Heart right ventricle (tissue), 16 donors: ENCODE measurements around the gene MCM3AP. TPM values are rescaled to one million over a fixed set of nuclear protein-coding genes. Genes with fewer than 3 reads are reported as not detected.

ENCODE experiments used
- ATAC-seq, 8 donors: fragments of 200-7000 bp; cut with Tn5 transposase; one replicate each; pipeline ENCODE4 v1.9.1; 2020; ENCODE audit warnings: mild to moderate bottlenecking in 8 of 8, moderate library complexity in 8 of 8, moderate number of reproducible peaks in 1 of 8
- DNase-seq, 2 donors: peaks; one replicate each; pipeline ENCODE4 v3.0.0-alpha.2; 2020
- H3K27ac ChIP-seq, 10 donors: fragments of 200-600 bp; sonication (generic) in 2 of 10; one replicate each; pipeline versions ENCODE4 v1.5.0 to v1.8.0; 2020 to 2022; ENCODE audit warnings: mild to moderate bottlenecking in 3 of 10
- H3K27me3 ChIP-seq, 7 donors: fragments of 200-600 bp; one replicate each; pipeline ENCODE4 v1.8.0; 2021 to 2022; ENCODE audit warnings: mild to moderate bottlenecking in 2 of 7
- H3K36me3 ChIP-seq, 9 donors: fragments of 200-600 bp; sonication (generic) in 1 of 9; one replicate each; pipeline versions ENCODE4 v1.5.0 to v1.8.0; 2020 to 2022; ENCODE audit warnings: mild to moderate bottlenecking in 2 of 9
- H3K4me1 ChIP-seq, 9 donors: fragments of 200-600 bp; sonication (generic) in 1 of 9; one replicate each; pipeline versions ENCODE4 v1.5.0 to v1.8.0; 2020 to 2022; ENCODE audit warnings: mild to moderate bottlenecking in 4 of 9
- H3K4me3 ChIP-seq, 10 donors: fragments of 200-600 bp; sonication (generic) in 2 of 10; one replicate each; pipeline versions ENCODE4 v1.5.0 to v1.8.0; 2020 to 2022; ENCODE audit warnings: mild to moderate bottlenecking in 7 of 10, moderate library complexity in 2 of 10
- H3K9me3 ChIP-seq, 11 donors: fragments of 200-600 bp in 10 of 11; sonication (generic) in 2 of 11; one replicate each; pipeline versions ENCODE4 v1.5.0 to v1.8.0; 2013 to 2022; ENCODE audit warnings: mild to moderate bottlenecking in 2 of 11, control low read depth in 1 of 11, moderate library complexity in 1 of 11
- CTCF ChIP-seq, 9 donors: fragments of 200-600 bp; sonication (generic) in 2 of 9; IDR thresholded peaks; one replicate each; pipeline versions ENCODE4 v1.5.0 to v1.8.0; 2021 to 2022; ENCODE audit warnings: antibody characterized with exemption in 9 of 9, mild to moderate bottlenecking in 5 of 9, moderate library complexity in 1 of 9
- WGBS, 2 donors: extraction: QIAGEN DNeasy Blood & Tissue Kit; methylation state at CpG; one replicate each; pipeline ENCODE4 v1.1.7; 2013; ENCODE audit warnings: inconsistent platforms in 1 of 2; 5-methylcytosine and 5-hydroxymethylcytosine counted together
- intact Hi-C, 10 donors: fragments of 100-400 bp; cut with DNase I; formaldehyde crosslinking; loops; one replicate each; pipeline versions ENCODE4 v1.11.1 to v1.14.2; 2022
- polyA plus RNA-seq, 2 donors: library from polyadenylated mRNA; stranded (reverse); fragments of 200-250 nt; gene quantifications; one replicate each; pipeline ENCODE4 v1.2.3, GENCODE V29; 2013
- total RNA-seq, 10 donors: library from RNA; stranded (reverse); fragmentation: NEBNext Ultra II Directional in 3 of 10; extraction: Animal tissue kit (Norgen Biotek cat#: 25700) in 3 of 10; gene quantifications; one replicate each; pipeline versions ENCODE4 v1.2.1 to v1.2.4, GENCODE V29; 2021 to 2023
- donor health status: Arrhythmogenic right ventricular cardiomyopathy.
- donor health status: ischemic (EF 13 %, LVEDD 7.1; RV severe dilation, severe dysfunction).
- donor health status: healthy with polysubstance abuse.
- donor health status: DM: no; HTN: yes; CAD: no.
- donor health status: DM: no; HTN: no; CAD: no.
- donor health status: ischemic (EF 25% LVEDD 6.9; RV normal size, moderate dysfunction).
- donor health status: ischemic (EF 25% LVEDD 5.7; RV mildly dilated, moderate dysfunction).
- donor health status: healthy.
- donor health status: DM: yes; HTN: yes; CAD: no.
- donor health status: Ischemic cardiomyopathy.
- donor health status: ischemic (EF 35%, LVEDD 5.7; RV mildly dilated, moderate dysfunction).
- donor health status: nonischemic (EF 11% LVEDD 7.7; RV severe dilation, severe dysfunction).
- donor health status: DM: yes; HTN: yes; CAD: no.
- donor health status: PGD.
- donor health status: ischemic (EF 29% LVEDD 5.4; RV normal size, mild dysfunction).
- donor health status: nonischemic (EF 23%, LVEDD 6.1; RV moderate dilation, normal function).

The MCM3AP gene
- total and polyA plus RNA-seq, 12 donors: 31.0 to 68.4 (median 52.0) TPM

GRCh38 chr21:46294647-46295176, 9.3 kb upstream of the MCM3AP start:
- peak in 4 of 8 donors; percentile 9 to 30 (median 16) for ATAC-seq
- WGBS, 2 donors: 51 to 53% methylated on average over 10 of the region's 10 CpGs
- Histone ChIP-seq H3K4me3 (no peak overlapping the region), H3K27ac (peak overlapping the region in 9 of 10 donors; percentile 56 to 87 (median 77)), H3K36me3 (peaks cover 0 to 22% (median 11%) of the 10 kb centered on the region in 9 donors), H3K27me3 (peaks cover 0 to 12% (median 0%) of the 10 kb centered on the region in 7 donors), H3K9me3 (no peaks in the 10 kb centered on the region), H3K4me1 (peaks cover 9 to 37% (median 31%) of the 10 kb centered on the region in 9 donors)
- no peak for TF ChIP-seq CTCF (IDR thresholded peaks at IDR 0.05)
- intact Hi-C loops: no loop called here
- peak in 1 of 2 donors; percentile 40 for DNase-seq

- WGBS, 2 donors: 98 to 100% methylated on average over 2 of the region's 2 CpGs
- peaks cover 6 to 42% (median 21%) of the 10 kb centered on the region in 9 donors for H3K4me1 ChIP-seq
- peaks cover 0 to 28% (median 12%) of the 10 kb centered on the region in 9 donors for H3K36me3 ChIP-seq
- no peak overlapping the region for H3K4me3 ChIP-seq
- no peaks in the 10 kb centered on the region for H3K27me3 ChIP-seq
- ATAC-seq: no peak
- H3K27ac ChIP-seq: no peak overlapping the region
- no peak for TF ChIP-seq CTCF (IDR thresholded peaks at IDR 0.05)
- no peaks in the 10 kb centered on the region for H3K9me3 ChIP-seq
- no peak for DNase-seq
- intact Hi-C loops: no loop called here
These were observed 6.2 kb upstream of the MCM3AP start for GRCh38 chr21:46291561-46291960.

DNA sequence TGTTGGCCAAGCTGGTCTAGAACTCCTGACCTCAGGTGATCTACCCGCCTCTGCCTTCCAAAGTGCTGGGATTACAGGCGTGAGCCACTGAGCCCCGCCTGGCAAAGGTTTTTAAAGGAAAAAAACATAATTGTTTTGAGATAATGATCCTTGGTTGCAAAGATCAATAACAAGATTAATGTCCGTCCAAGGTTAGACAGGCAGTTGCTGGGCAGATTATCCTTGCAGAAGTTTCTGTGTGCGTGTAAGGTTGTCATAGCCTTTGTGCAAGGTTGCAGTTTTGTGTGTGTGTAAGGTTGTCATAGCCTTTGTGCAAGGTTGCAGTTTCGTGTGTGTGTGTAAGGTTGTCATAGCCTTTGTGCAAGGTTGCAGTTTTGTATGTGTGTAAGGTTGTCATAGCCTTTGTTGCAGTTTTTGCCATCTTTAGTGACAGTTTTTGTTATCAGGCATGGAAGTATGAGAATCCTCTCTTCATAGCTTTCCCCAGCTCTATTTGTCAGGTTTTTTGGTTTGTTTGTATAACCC, 4.3 kb upstream of the MCM3AP start:
- no peak overlapping the region for H3K27ac ChIP-seq
- no peak for ATAC-seq
- peaks cover 7 to 33% (median 19%) of the 10 kb centered on the region in 9 donors for H3K4me1 ChIP-seq
- intact Hi-C loops: loop anchor here in 2 of 10 donors (5.0 to 10.0 kb wide), 3 partner anchors 33 to 105 kb away; partner anchors contain the start of genes C21orf58 (in 1 of the 2), LSS (in 1 of the 2), PCNT (in 1 of the 2) and SPATC1L (in 1 of the 2)
- peaks cover 0 to 31% (median 12%) of the 10 kb centered on the region in 9 donors for H3K36me3 ChIP-seq
- no peak for TF ChIP-seq CTCF (IDR thresholded peaks at IDR 0.05)
- WGBS, 2 donors: 80 to 87% methylated on average over 6 of the region's 6 CpGs
- H3K27me3 ChIP-seq: no peaks in the 10 kb centered on the region
- DNase-seq: no peak
- H3K9me3 ChIP-seq: no peaks in the 10 kb centered on the region
- no peak overlapping the region for H3K4me3 ChIP-seq

- DNase-seq (no peak), ATAC-seq (no peak)
- Histone ChIP-seq H3K27ac (peak overlapping the region in 2 of 10 donors; percentile 93 to 96), H3K4me3 (peak overlapping the region in 3 of 10 donors; percentile 59 to 93 (median 82)), H3K9me3 (no peaks in the 10 kb centered on the region), H3K4me1 (peaks cover 18 to 52% (median 39%) of the 10 kb centered on the region in 9 donors), H3K36me3 (peaks cover 0 to 53% (median 12%) of the 10 kb centered on the region in 9 donors), H3K27me3 (no peaks in the 10 kb centered on the region)
- TF ChIP-seq CTCF (IDR thresholded peaks at IDR 0.05): no peak
- intact Hi-C loops: loop anchor here in 3 of 10 donors (2.0 to 10.0 kb wide), 5 partner anchors 35 to 103 kb away; partner anchors contain the start of genes C21orf58 (in 2 of the 3), PCNT (in 2 of the 3), LSS (in 1 of the 3) and SPATC1L (in 1 of the 3)
- 87 to 92% methylated on average over 10 of the region's 10 CpGs for WGBS, 2 donors
These were observed 2.1 kb upstream of the MCM3AP start for GRCh38 chr21:46287541-46287940.
